IPS-NIHi7 (cell line): ENCODE data around the gene MOB3B.
A peak's percentile ranks its signal among the peaks of the same experiment; 100 is the strongest.

Experiments used
- DNase-seq: peaks from one replicate; pipeline ENCODE4 v3.0.0; 2012; ENCODE audit warnings: mixed read lengths; ENCODE audit errors: extremely low spot score

Gene MOB3B

GRCh38 chr9:27367921-27368315 lies 161.7 kb downstream of the MOB3B start:
- no peak for DNase-seq

- DNase-seq: no peak
Observed at GRCh38 chr9:27367175-27367798, 162.3 kb downstream of the MOB3B start.

GRCh38 chr9:27365707-27366376 lies 163.8 kb downstream of the MOB3B start:
- DNase-seq: no peak

- DNase-seq: no peak
Observed at GRCh38 chr9:27362447-27363210, 167.0 kb downstream of the MOB3B start.

GRCh38 chr9:27361492-27361891 lies 168.1 kb downstream of the MOB3B start:
- DNase-seq: no peak

- DNase-seq: no peak
Observed at GRCh38 chr9:27359763-27360162, 169.9 kb downstream of the MOB3B start.

- no peak for DNase-seq
Observed at GRCh38 chr9:27358007-27358406, 171.6 kb downstream of the MOB3B start.

- no peak for DNase-seq
Observed at GRCh38 chr9:27356446-27356845, 173.2 kb downstream of the MOB3B start.

GRCh38 chr9:27355166-27355565 lies 174.4 kb downstream of the MOB3B start:
- DNase-seq: no peak

- peak; percentile 29 for DNase-seq
Observed at GRCh38 chr9:27353474-27354229, 176.0 kb downstream of the MOB3B start.

- no peak for DNase-seq
Observed at GRCh38 chr9:27353166-27353473, 176.5 kb downstream of the MOB3B start.

GRCh38 chr9:27352457-27353165 lies 177.0 kb downstream of the MOB3B start:
- no peak for DNase-seq

GRCh38 chr9:27351438-27351837 lies 178.2 kb downstream of the MOB3B start:
- no peak for DNase-seq

- no peak for DNase-seq
Observed at GRCh38 chr9:27350382-27350976, 179.1 kb downstream of the MOB3B start.

- no peak for DNase-seq
Observed at GRCh38 chr9:27349698-27350080, 179.9 kb downstream of the MOB3B start.

GRCh38 chr9:27348785-27349697 lies 180.6 kb downstream of the MOB3B start:
- no peak for DNase-seq

GRCh38 chr9:27347889-27348288 lies 181.7 kb downstream of the MOB3B start:
- no peak for DNase-seq

- DNase-seq: no peak
Observed at GRCh38 chr9:27344776-27345175, 184.8 kb downstream of the MOB3B start.

- no peak for DNase-seq
Observed at GRCh38 chr9:27341545-27342294, 187.9 kb downstream of the MOB3B start.
